HG03064 (cell line): ENCODE data around the gene CILP.
"Not testable (repeated sequence)": the region's sequence is repeated elsewhere in the genome, so short reads cannot be mapped to it uniquely, and the experiment has no call there.

Source experiments
- ATAC-seq: cut with Tn5 transposase; IDR thresholded peaks from one replicate; pipeline ENCODE4 v1.9.1; 2021; ENCODE audit warnings: low read depth; ENCODE audit not compliant: unreplicated experiment

The CILP gene

GRCh38 chr15:65210770-65211481, at the start of gene CILP:
CILP (minus strand) TSS chr15:65211473; CDS start chr15:65209755, 1,718 bp downstream.
- no peak for ATAC-seq

GRCh38 chr15:65260968-65261367, 49.7 kb upstream of the CILP start:
- ATAC-seq = no peak

GRCh38 chr15:65259367-65259797, 48.1 kb upstream of the CILP start:
- ATAC-seq = no peak

GRCh38 chr15:65258375-65259262, 47.3 kb upstream of the CILP start:
- no peak for ATAC-seq

- no peak for ATAC-seq
Measured at GRCh38 chr15:65255486-65256140, 44.3 kb upstream of the CILP start.

- ATAC-seq = no peak
Measured at GRCh38 chr15:65254758-65255157, 43.5 kb upstream of the CILP start.

- ATAC-seq = no peak
Measured at GRCh38 chr15:65254356-65254755, 43.1 kb upstream of the CILP start.

GRCh38 chr15:65249641-65250040, 38.4 kb upstream of the CILP start:
- no peak for ATAC-seq

GRCh38 chr15:65248511-65249255, 37.4 kb upstream of the CILP start:
- ATAC-seq = no peak

- no peak for ATAC-seq
Measured at GRCh38 chr15:65246939-65247338, 35.7 kb upstream of the CILP start.

GRCh38 chr15:65246026-65246714, 34.9 kb upstream of the CILP start:
- no peak for ATAC-seq

- no peak for ATAC-seq
Measured at GRCh38 chr15:65245096-65245856, 34.0 kb upstream of the CILP start.

GRCh38 chr15:65244638-65245037, 33.4 kb upstream of the CILP start:
- ATAC-seq = no peak

GRCh38 chr15:65236443-65236842, 25.2 kb upstream of the CILP start:
- ATAC-seq = not testable (repeated sequence)

GRCh38 chr15:65233696-65234095, 22.4 kb upstream of the CILP start:
- ATAC-seq = no peak

- no peak for ATAC-seq
Measured at GRCh38 chr15:65232520-65232919, 21.2 kb upstream of the CILP start.

GRCh38 chr15:65231306-65231705, 20.0 kb upstream of the CILP start:
- ATAC-seq = no peak

- ATAC-seq = not testable (repeated sequence)
Measured at GRCh38 chr15:65226901-65227300, 15.6 kb upstream of the CILP start.

- no peak for ATAC-seq
Measured at GRCh38 chr15:65226221-65226620, 14.9 kb upstream of the CILP start.
